Astrocyte of the cerebellum (primary cell): ENCODE results near the gene RPS2.
"Not testable (repeated sequence)": the region's sequence is repeated elsewhere in the genome, so short reads cannot be mapped to it uniquely, and the experiment has no call there.

ENCODE experiments used
- DNase-seq: peaks from one replicate; pipeline ENCODE4 v3.0.0-alpha.2; 2011; ENCODE audit warnings: low read depth
- H3K4me3 ChIP-seq: 2 replicates; pipeline ENCODE4 v1.5.1; 2011; ENCODE audit warnings: mild to moderate bottlenecking, low read depth, low read length, moderate library complexity
- CTCF ChIP-seq: IDR thresholded peaks from 2 replicates; pipeline ENCODE4 v1.5.1; 2012; ENCODE audit warnings: low read length, low read depth, moderate library complexity, mild to moderate bottlenecking; ENCODE audit errors: missing control alignments
- in situ Hi-C: cut with HindIII; loops from 2 replicates; pipeline ENCODE4 v1.10.0; 2017; ENCODE audit warnings: low sequenced_read_pairs

The RPS2 gene

GRCh38 chr16:1964506-1965395 is at the start of gene RPS2:
RPS2 (minus strand) TSS chr16:1964826; CDS start chr16:1964625, 201 bp downstream.
- H3K4me3 ChIP-seq: peak within 1 kb of the TSS; percentile 98
- peak; percentile 97 for DNase-seq
- in situ Hi-C loops: no loop called here
- no peak for TF ChIP-seq CTCF

- in situ Hi-C loops: no loop called here
- H3K4me3 ChIP-seq: no peak overlapping the region
- DNase-seq: no peak
- TF ChIP-seq CTCF: no peak
Measured at GRCh38 chr16:2013527-2013926, 48.9 kb upstream of the RPS2 start.

- H3K4me3 ChIP-seq, in situ Hi-C loops, DNase-seq: not testable (repeated sequence)
Measured at GRCh38 chr16:2011726-2012125, 47.1 kb upstream of the RPS2 start.

GRCh38 chr16:2009791-2010510 is 45.3 kb upstream of the RPS2 start, which contains the start of gene ZNF598:
ZNF598 (minus strand) TSS chr16:2009821.
- peak; percentile 33 for DNase-seq
- no peak for TF ChIP-seq CTCF
- in situ Hi-C loops: no loop called here
- H3K4me3 ChIP-seq: peak within 1 kb of the TSS; percentile 67

GRCh38 chr16:2009164-2009711 is 44.6 kb upstream of the RPS2 start:
- TF ChIP-seq CTCF: no peak
- H3K4me3 ChIP-seq: peak overlapping the region; percentile 64
- in situ Hi-C loops: no loop called here
- no peak for DNase-seq

- in situ Hi-C loops: no loop called here
- no peak for TF ChIP-seq CTCF
- no peak for DNase-seq
- peak overlapping the region; percentile 64 for H3K4me3 ChIP-seq
Measured at GRCh38 chr16:2008631-2009163, 44.1 kb upstream of the RPS2 start.
